Heart left ventricle (tissue), 13 donors: ENCODE data around the gene SYNE2.

ENCODE experiments used
- POLR2A ChIP-seq, 2 donors: fragments of 450-650 bp; IDR thresholded peaks; one replicate each; pipeline ENCODE4 v1.6.1; 2017; ENCODE audit warnings: antibody characterized with exemption in 2 of 2, mild to moderate bottlenecking in 2 of 2, moderate library complexity in 2 of 2
- TF ChIP-seq, protein P1 (sequence below), 12 donors: fragments of 200-600 bp; sonication (generic) in 4 of 12; IDR thresholded peaks; one replicate each; pipeline versions ENCODE4 v1.5.0 to v1.8.0; 2018 to 2022; ENCODE audit warnings: antibody characterized with exemption in 12 of 12, mild to moderate bottlenecking in 5 of 12
- donor health status: ischemic (EF 13 %, LVEDD 7.1; RV severe dilation, severe dysfunction).
- donor health status: DM: no; HTN: yes; CAD: no.
- donor health status: DM: no; HTN: no; CAD: no.
- donor health status: ischemic (EF 25% LVEDD 6.9; RV normal size, moderate dysfunction).
- donor health status: ischemic (EF 25% LVEDD 5.7; RV mildly dilated, moderate dysfunction).
- donor health status: ischemic (EF 35%, LVEDD 5.7; RV mildly dilated, moderate dysfunction).
- donor health status: nonischemic (EF 11% LVEDD 7.7; RV severe dilation, severe dysfunction).
- donor health status: DM: yes; HTN: yes; CAD: no.
- donor health status: PGD.
- donor health status: ischemic (EF 29% LVEDD 5.4; RV normal size, mild dysfunction).
- donor health status: nonischemic (EF 23%, LVEDD 6.1; RV moderate dilation, normal function).

DNA sequence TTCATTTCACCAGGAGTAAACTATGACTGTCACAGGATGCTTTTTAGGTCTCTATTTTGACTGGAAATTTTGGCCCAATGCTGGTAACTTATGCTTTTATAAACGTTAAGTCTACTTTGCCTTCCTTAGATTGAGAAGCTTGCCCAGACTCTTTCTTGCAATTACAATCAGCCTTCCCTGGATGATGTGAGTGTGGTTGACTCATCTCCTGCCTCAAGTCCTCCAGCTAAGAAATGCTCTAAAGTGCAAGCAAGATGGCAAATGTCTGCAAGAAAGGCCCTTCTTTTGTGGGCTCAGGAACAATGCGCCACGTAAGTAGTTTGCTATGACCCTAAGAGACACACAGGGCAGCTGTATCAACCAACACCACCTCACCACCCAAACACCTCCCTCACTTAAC, 96.9 kb downstream of the SYNE2 start:
- TF ChIP-seq, protein P1, sequence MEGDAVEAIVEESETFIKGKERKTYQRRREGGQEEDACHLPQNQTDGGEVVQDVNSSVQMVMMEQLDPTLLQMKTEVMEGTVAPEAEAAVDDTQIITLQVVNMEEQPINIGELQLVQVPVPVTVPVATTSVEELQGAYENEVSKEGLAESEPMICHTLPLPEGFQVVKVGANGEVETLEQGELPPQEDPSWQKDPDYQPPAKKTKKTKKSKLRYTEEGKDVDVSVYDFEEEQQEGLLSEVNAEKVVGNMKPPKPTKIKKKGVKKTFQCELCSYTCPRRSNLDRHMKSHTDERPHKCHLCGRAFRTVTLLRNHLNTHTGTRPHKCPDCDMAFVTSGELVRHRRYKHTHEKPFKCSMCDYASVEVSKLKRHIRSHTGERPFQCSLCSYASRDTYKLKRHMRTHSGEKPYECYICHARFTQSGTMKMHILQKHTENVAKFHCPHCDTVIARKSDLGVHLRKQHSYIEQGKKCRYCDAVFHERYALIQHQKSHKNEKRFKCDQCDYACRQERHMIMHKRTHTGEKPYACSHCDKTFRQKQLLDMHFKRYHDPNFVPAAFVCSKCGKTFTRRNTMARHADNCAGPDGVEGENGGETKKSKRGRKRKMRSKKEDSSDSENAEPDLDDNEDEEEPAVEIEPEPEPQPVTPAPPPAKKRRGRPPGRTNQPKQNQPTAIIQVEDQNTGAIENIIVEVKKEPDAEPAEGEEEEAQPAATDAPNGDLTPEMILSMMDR (IDR thresholded peaks at IDR 0.05), result no peak
- TF ChIP-seq POLR2A (IDR thresholded peaks at IDR 0.05), result no peak
